C4-2B (cell line): ENCODE measurements around the gene SEL1L2.

Experiments
- CTCF ChIP-seq: fragments of 450-650 bp; conservative IDR thresholded peaks from 2 replicates; pipeline ENCODE4 v1.5.1; 2017; ENCODE audit warnings: mild to moderate bottlenecking
- ZFX ChIP-seq: fragments of 450-650 bp; IDR thresholded peaks from 2 replicates; pipeline ENCODE4 v1.6.1; 2017

GRCh38 chr20:13904766-13905165, 85.6 kb downstream of the SEL1L2 start:
- TF ChIP-seq CTCF (no peak), ZFX (no peak)
